GM23338 (cell line): ENCODE results near the gene PGR. TPM values are rescaled to one million over a fixed set of nuclear protein-coding genes. Genes with fewer than 3 reads are reported as not detected.

Experiments
- ATAC-seq: fragments of 200-7000 bp; cut with Tn5 transposase; 3 replicates; pipeline ENCODE4 v1.9.1; 2020
- DNase-seq: peaks from one replicate; pipeline ENCODE4 v3.0.0-alpha.2; 2015; ENCODE audit warnings: low spot score
- H2AFZ ChIP-seq: fragments of 200-600 bp; sonication (generic); 2 replicates; pipeline ENCODE4 v1.8.0; 2016; ENCODE audit warnings: antibody characterized with exemption, mild to moderate bottlenecking, moderate library complexity
- H3F3A ChIP-seq: fragments of 200-600 bp; sonication (generic); replicated peaks from 2 replicates; pipeline ENCODE4 v1.8.0; 2017; ENCODE audit warnings: antibody characterized with exemption, mixed run types, low read depth
- H3K27ac ChIP-seq: fragments of 200-600 bp; sonication (generic); 2 replicates; pipeline ENCODE4 v1.6.1; 2016; ENCODE audit warnings: low read depth
- H3K27me3 ChIP-seq: fragments of 200-600 bp; sonication (generic); 2 replicates; pipeline ENCODE4 v1.8.0; 2016; ENCODE audit warnings: mild to moderate bottlenecking, mixed run types, moderate library complexity; ENCODE audit not compliant: insufficient read depth
- H3K36me3 ChIP-seq: fragments of 200-600 bp; sonication (generic); 2 replicates; pipeline ENCODE4 v1.8.0; 2016; ENCODE audit warnings: mild to moderate bottlenecking; ENCODE audit not compliant: insufficient read depth
- H3K4me1 ChIP-seq: fragments of 200-600 bp; sonication (generic); 2 replicates; pipeline ENCODE4 v1.8.0; 2016; ENCODE audit warnings: mild to moderate bottlenecking, moderate library complexity; ENCODE audit not compliant: insufficient read depth
- H3K4me2 ChIP-seq: fragments of 200-600 bp; sonication (generic); 2 replicates; pipeline ENCODE4 v1.7.1; 2017; ENCODE audit warnings: mixed run types
- H3K4me3 ChIP-seq: fragments of 200-600 bp; sonication (generic); 2 replicates; pipeline ENCODE4 v1.6.1; 2016; ENCODE audit warnings: mixed run types
- H3K79me2 ChIP-seq: fragments of 200-600 bp; sonication (generic); replicated peaks from 2 replicates; pipeline ENCODE4 v1.8.0; 2017; ENCODE audit warnings: mild to moderate bottlenecking; ENCODE audit not compliant: insufficient read depth
- H3K9me2 ChIP-seq: fragments of 200-600 bp; sonication (generic); 2 replicates; pipeline ENCODE4 v1.8.0; 2017; ENCODE audit not compliant: insufficient read depth
- H4K20me1 ChIP-seq: fragments of 200-600 bp; sonication (generic); replicated peaks from 2 replicates; pipeline ENCODE4 v1.8.0; 2017; ENCODE audit warnings: mild to moderate bottlenecking; ENCODE audit not compliant: insufficient read depth
- H3K27ac Mint-ChIP-seq: 2 replicates; pipeline ENCODE4 v1.8.0; 2020; ENCODE audit warnings: inconsistent platforms, mild to moderate bottlenecking, moderate library complexity, mixed read lengths
- H3K27me3 Mint-ChIP-seq: 3 replicates; pipeline ENCODE4 v1.8.0; 2022; ENCODE audit warnings: low read depth, mild to moderate bottlenecking, moderate library complexity, mixed read lengths, inconsistent platforms; ENCODE audit not compliant: insufficient read depth, poor library complexity
- H3K36me3 Mint-ChIP-seq: 3 replicates; pipeline ENCODE4 v1.8.0; 2021; ENCODE audit warnings: low read depth, mild to moderate bottlenecking, inconsistent platforms, moderate library complexity, mixed read lengths
- H3K4me1 Mint-ChIP-seq: 3 replicates; pipeline ENCODE4 v1.8.0; 2020; ENCODE audit warnings: mild to moderate bottlenecking, inconsistent platforms, mixed read lengths
- H3K4me3 Mint-ChIP-seq: 3 replicates; pipeline ENCODE4 v1.8.0; 2021; ENCODE audit warnings: moderate library complexity, mild to moderate bottlenecking, inconsistent platforms, mixed read lengths
- H3K9me3 Mint-ChIP-seq: 3 replicates; pipeline ENCODE4 v1.8.0; 2020; ENCODE audit warnings: moderate library complexity, mild to moderate bottlenecking, inconsistent platforms, mixed read lengths
- CREB1 ChIP-seq: fragments of 250-450 bp; sonication (Bioruptor Pico); IDR thresholded peaks from 2 replicates; pipeline ENCODE4 v1.5.0; 2020; ENCODE audit warnings: low read depth, mild to moderate bottlenecking, moderate library complexity
- CTCF ChIP-seq, 2 experiments: fragments of 200-600 bp in 1 of 2; sonication (generic) in 1 of 2; conservative IDR thresholded peaks; 2 replicates each; pipeline versions ENCODE4 v1.5.1 to v1.6.1; 2016 to 2017; ENCODE audit warnings: antibody characterized with exemption in 2 of 2, low read depth in 2 of 2, mild to moderate bottlenecking in 2 of 2, moderate library complexity in 1 of 2
- ETS1 ChIP-seq: IDR thresholded peaks from 2 replicates; pipeline ENCODE4 v1.6.1; 2016; ENCODE audit warnings: antibody characterized with exemption
- EZH2 ChIP-seq: fragments of 200-600 bp; sonication (generic); IDR thresholded peaks from one replicate; pipeline ENCODE4 v1.8.0; 2017; ENCODE audit warnings: antibody characterized with exemption, mild to moderate bottlenecking, low read depth; ENCODE audit not compliant: unreplicated experiment
- EZH2phosphoT487 ChIP-seq: fragments of 200-600 bp; sonication (generic); IDR thresholded peaks from one replicate; pipeline ENCODE4 v1.8.1; 2018; ENCODE audit warnings: antibody characterized with exemption; ENCODE audit not compliant: unreplicated experiment
- JUNB ChIP-seq: IDR thresholded peaks from one replicate; pipeline ENCODE4 v1.6.1; 2016; ENCODE audit warnings: antibody characterized with exemption; ENCODE audit not compliant: unreplicated experiment
- NANOG ChIP-seq: IDR thresholded peaks from 2 replicates; pipeline ENCODE4 v1.6.1; 2016; ENCODE audit warnings: antibody characterized with exemption, borderline replicate concordance
- POLR2AphosphoS5 ChIP-seq: IDR thresholded peaks from 2 replicates; pipeline ENCODE4 v1.6.1; 2016; ENCODE audit warnings: antibody characterized with exemption, low read depth
- STAT1 ChIP-seq: IDR thresholded peaks from one replicate; pipeline ENCODE4 v1.6.1; 2016; ENCODE audit warnings: antibody characterized with exemption; ENCODE audit not compliant: unreplicated experiment
- ZNF114 ChIP-seq: fragments of 250-450 bp; sonication (Bioruptor Pico); IDR thresholded peaks from 2 replicates; pipeline ENCODE4 v1.5.0; 2020; ENCODE audit warnings: mild to moderate bottlenecking, moderate library complexity
- ZNF331 ChIP-seq: fragments of 250-450 bp; sonication (Bioruptor Pico); IDR thresholded peaks from 2 replicates; pipeline ENCODE4 v1.5.0; 2020; ENCODE audit warnings: low read depth, mild to moderate bottlenecking, moderate library complexity
- polyA plus RNA-seq: library from polyadenylated mRNA; unstranded; fragments of >200 nt; fragmentation: Nextera tagmentation; extraction: Ambion mirVana; gene quantifications from 2 replicates; pipeline ENCODE4 v1.2.1, GENCODE V29; 2016
- total RNA-seq: library from RNA; depleted of rRNA; stranded (reverse); fragments of >200 nt; shearing (Covaris generic); gene quantifications from 2 replicates; pipeline ENCODE4 v1.2.3, GENCODE V29; 2014
- TF ChIP-seq, protein P1 (sequence below): IDR thresholded peaks from one replicate; pipeline ENCODE4 v1.6.1; 2018; ENCODE audit warnings: antibody characterized with exemption; ENCODE audit not compliant: unreplicated experiment
- TF ChIP-seq, protein P2 (sequence below): fragments of 250-450 bp; sonication (Bioruptor Pico); IDR thresholded peaks from 2 replicates; pipeline ENCODE4 v1.5.0; 2020; ENCODE audit warnings: mild to moderate bottlenecking, moderate library complexity

Gene PGR
- total and polyA plus RNA-seq, 2 experiments from 2014 or later = 0.07 to 0.11 TPM

- H3K9me2 ChIP-seq = no peaks in the 10 kb centered on the region
- no peaks in the 10 kb centered on the region for H4K20me1 ChIP-seq
- H3K4me3 ChIP-seq = no peak overlapping the region
- no peak overlapping the region for H2AFZ ChIP-seq
- no peak overlapping the region for H3K4me3 Mint-ChIP-seq
- TF ChIP-seq POLR2AphosphoS5 = no peak
- no peak for TF ChIP-seq NANOG
- TF ChIP-seq, protein P1, sequence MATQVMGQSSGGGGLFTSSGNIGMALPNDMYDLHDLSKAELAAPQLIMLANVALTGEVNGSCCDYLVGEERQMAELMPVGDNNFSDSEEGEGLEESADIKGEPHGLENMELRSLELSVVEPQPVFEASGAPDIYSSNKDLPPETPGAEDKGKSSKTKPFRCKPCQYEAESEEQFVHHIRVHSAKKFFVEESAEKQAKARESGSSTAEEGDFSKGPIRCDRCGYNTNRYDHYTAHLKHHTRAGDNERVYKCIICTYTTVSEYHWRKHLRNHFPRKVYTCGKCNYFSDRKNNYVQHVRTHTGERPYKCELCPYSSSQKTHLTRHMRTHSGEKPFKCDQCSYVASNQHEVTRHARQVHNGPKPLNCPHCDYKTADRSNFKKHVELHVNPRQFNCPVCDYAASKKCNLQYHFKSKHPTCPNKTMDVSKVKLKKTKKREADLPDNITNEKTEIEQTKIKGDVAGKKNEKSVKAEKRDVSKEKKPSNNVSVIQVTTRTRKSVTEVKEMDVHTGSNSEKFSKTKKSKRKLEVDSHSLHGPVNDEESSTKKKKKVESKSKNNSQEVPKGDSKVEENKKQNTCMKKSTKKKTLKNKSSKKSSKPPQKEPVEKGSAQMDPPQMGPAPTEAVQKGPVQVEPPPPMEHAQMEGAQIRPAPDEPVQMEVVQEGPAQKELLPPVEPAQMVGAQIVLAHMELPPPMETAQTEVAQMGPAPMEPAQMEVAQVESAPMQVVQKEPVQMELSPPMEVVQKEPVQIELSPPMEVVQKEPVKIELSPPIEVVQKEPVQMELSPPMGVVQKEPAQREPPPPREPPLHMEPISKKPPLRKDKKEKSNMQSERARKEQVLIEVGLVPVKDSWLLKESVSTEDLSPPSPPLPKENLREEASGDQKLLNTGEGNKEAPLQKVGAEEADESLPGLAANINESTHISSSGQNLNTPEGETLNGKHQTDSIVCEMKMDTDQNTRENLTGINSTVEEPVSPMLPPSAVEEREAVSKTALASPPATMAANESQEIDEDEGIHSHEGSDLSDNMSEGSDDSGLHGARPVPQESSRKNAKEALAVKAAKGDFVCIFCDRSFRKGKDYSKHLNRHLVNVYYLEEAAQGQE = no peak
- TF ChIP-seq, protein P2, sequence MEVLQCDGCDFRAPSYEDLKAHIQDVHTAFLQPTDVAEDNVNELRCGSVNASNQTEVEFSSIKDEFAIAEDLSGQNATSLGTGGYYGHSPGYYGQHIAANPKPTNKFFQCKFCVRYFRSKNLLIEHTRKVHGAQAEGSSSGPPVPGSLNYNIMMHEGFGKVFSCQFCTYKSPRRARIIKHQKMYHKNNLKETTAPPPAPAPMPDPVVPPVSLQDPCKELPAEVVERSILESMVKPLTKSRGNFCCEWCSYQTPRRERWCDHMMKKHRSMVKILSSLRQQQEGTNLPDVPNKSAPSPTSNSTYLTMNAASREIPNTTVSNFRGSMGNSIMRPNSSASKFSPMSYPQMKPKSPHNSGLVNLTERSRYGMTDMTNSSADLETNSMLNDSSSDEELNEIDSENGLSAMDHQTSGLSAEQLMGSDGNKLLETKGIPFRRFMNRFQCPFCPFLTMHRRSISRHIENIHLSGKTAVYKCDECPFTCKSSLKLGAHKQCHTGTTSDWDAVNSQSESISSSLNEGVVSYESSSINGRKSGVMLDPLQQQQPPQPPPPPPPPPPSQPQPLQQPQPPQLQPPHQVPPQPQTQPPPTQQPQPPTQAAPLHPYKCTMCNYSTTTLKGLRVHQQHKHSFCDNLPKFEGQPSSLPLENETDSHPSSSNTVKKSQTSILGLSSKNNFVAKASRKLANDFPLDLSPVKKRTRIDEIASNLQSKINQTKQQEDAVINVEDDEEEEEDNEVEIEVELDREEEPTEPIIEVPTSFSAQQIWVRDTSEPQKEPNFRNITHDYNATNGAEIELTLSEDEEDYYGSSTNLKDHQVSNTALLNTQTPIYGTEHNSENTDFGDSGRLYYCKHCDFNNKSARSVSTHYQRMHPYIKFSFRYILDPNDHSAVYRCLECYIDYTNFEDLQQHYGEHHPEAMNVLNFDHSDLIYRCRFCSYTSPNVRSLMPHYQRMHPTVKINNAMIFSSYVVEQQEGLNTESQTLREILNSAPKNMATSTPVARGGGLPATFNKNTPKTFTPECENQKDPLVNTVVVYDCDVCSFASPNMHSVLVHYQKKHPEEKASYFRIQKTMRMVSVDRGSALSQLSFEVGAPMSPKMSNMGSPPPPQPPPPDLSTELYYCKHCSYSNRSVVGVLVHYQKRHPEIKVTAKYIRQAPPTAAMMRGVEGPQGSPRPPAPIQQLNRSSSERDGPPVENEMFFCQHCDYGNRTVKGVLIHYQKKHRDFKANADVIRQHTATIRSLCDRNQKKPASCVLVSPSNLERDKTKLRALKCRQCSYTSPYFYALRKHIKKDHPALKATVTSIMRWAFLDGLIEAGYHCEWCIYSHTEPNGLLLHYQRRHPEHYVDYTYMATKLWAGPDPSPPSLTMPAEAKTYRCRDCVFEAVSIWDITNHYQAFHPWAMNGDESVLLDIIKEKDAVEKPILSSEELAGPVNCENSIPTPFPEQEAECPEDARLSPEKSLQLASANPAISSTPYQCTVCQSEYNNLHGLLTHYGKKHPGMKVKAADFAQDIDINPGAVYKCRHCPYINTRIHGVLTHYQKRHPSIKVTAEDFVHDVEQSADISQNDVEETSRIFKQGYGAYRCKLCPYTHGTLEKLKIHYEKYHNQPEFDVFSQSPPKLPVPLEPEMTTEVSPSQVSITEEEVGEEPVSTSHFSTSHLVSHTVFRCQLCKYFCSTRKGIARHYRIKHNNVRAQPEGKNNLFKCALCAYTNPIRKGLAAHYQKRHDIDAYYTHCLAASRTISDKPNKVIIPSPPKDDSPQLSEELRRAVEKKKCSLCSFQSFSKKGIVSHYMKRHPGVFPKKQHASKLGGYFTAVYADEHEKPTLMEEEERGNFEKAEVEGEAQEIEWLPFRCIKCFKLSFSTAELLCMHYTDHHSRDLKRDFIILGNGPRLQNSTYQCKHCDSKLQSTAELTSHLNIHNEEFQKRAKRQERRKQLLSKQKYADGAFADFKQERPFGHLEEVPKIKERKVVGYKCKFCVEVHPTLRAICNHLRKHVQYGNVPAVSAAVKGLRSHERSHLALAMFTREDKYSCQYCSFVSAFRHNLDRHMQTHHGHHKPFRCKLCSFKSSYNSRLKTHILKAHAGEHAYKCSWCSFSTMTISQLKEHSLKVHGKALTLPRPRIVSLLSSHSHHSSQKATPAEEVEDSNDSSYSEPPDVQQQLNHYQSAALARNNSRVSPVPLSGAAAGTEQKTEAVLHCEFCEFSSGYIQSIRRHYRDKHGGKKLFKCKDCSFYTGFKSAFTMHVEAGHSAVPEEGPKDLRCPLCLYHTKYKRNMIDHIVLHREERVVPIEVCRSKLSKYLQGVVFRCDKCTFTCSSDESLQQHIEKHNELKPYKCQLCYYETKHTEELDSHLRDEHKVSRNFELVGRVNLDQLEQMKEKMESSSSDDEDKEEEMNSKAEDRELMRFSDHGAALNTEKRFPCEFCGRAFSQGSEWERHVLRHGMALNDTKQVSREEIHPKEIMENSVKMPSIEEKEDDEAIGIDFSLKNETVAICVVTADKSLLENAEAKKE (CRISPR knock-in tag) = no peak
- TF ChIP-seq CTCF (conservative IDR thresholded peaks at IDR 0.05; ENCODE audit: low read depth in 2 of 2) = no peak
- TF ChIP-seq STAT1 = no peak
- TF ChIP-seq ETS1 = no peak
- no peak for TF ChIP-seq CREB1 (CRISPR knock-in tag)
- TF ChIP-seq EZH2 = no peak
- no peak for TF ChIP-seq EZH2phosphoT487
- TF ChIP-seq JUNB = no peak
- no peak for TF ChIP-seq ZNF114 (CRISPR knock-in tag)
- TF ChIP-seq ZNF331 (CRISPR knock-in tag) = no peak
- no peak overlapping the region for H3K27ac Mint-ChIP-seq
- H3K27ac ChIP-seq = no peak overlapping the region
- H3K79me2 ChIP-seq = no peaks in the 10 kb centered on the region
- peaks cover 2% of the 10 kb centered on the region for H3K27me3 Mint-ChIP-seq
- H3K36me3 ChIP-seq = no peaks in the 10 kb centered on the region
- H3K4me1 Mint-ChIP-seq = no peaks in the 10 kb centered on the region
- H3K4me1 ChIP-seq = no peaks in the 10 kb centered on the region
- H3K36me3 Mint-ChIP-seq = no peaks in the 10 kb centered on the region
- no peaks in the 10 kb centered on the region for H3K9me3 Mint-ChIP-seq
- ATAC-seq = no peak
- H3K27me3 ChIP-seq = no peaks in the 10 kb centered on the region
- no peak for DNase-seq
- H3K4me2 ChIP-seq = no peak overlapping the region
- H3F3A ChIP-seq = no peaks in the 10 kb centered on the region
Measured at GRCh38 chr11:101063706-101064105, 65.9 kb downstream of the PGR start.
